ENCODE results near the gene INTU.
"Not testable (repeated sequence)": the region's sequence is repeated elsewhere in the genome, so short reads cannot be mapped to it uniquely, and the experiment has no call there.

The INTU gene

GRCh38 chr4:127632420-127633403, at the start of gene INTU:
Gene INTU, plus strand, starts transcription at chr4:127632957. Its CDS starts 78 bp downstream, at chr4:127633035.
- DNase-seq: peak; percentile 69

GRCh38 chr4:127586496-127586895, 46.3 kb upstream of the INTU start:
- DNase-seq: not testable (repeated sequence)

GRCh38 chr4:127586922-127587571, 45.7 kb upstream of the INTU start:
- peak; percentile 37 for DNase-seq

- DNase-seq: not testable (repeated sequence)
Observed at GRCh38 chr4:127589153-127589552, 43.6 kb upstream of the INTU start.

GRCh38 chr4:127598656-127599055, 34.1 kb upstream of the INTU start:
- DNase-seq: no peak

- DNase-seq: no peak
Observed at GRCh38 chr4:127601029-127601428, 31.7 kb upstream of the INTU start.

GRCh38 chr4:127604949-127605709, 27.6 kb upstream of the INTU start:
- peak; percentile 7 for DNase-seq

GRCh38 chr4:127606823-127607222, 25.9 kb upstream of the INTU start:
- no peak for DNase-seq

GRCh38 chr4:127609484-127609883, 23.3 kb upstream of the INTU start:
- no peak for DNase-seq

GRCh38 chr4:127610488-127610887, 22.3 kb upstream of the INTU start:
- no peak for DNase-seq

- DNase-seq: no peak
Observed at GRCh38 chr4:127616898-127617297, 15.9 kb upstream of the INTU start.

- no peak for DNase-seq
Observed at GRCh38 chr4:127618427-127618826, 14.3 kb upstream of the INTU start.

GRCh38 chr4:127622621-127622920, 10.2 kb upstream of the INTU start:
- DNase-seq: no peak

GRCh38 chr4:127622921-127623796, 9.6 kb upstream of the INTU start:
- DNase-seq: no peak

- DNase-seq: no peak
Observed at GRCh38 chr4:127623797-127624083, 9.0 kb upstream of the INTU start.

GRCh38 chr4:127624173-127624572, 8.6 kb upstream of the INTU start:
- DNase-seq: peak; percentile 6

- no peak for DNase-seq
Observed at GRCh38 chr4:127629371-127629770, 3.4 kb upstream of the INTU start.

- no peak for DNase-seq
Observed at GRCh38 chr4:127630152-127630551, 2.6 kb upstream of the INTU start.

- no peak for DNase-seq
Observed at GRCh38 chr4:127631420-127631819, 1.3 kb upstream of the INTU start.

GRCh38 chr4:127634181-127634580, 1.4 kb downstream of the INTU start:
- DNase-seq: no peak

GRCh38 chr4:127641524-127641923, 8.8 kb downstream of the INTU start:
- DNase-seq: no peak

GRCh38 chr4:127642169-127642568, 9.4 kb downstream of the INTU start:
- DNase-seq: no peak

GRCh38 chr4:127643791-127644190, 11.0 kb downstream of the INTU start:
- DNase-seq: no peak
